SK-N-SH (cell line): ENCODE results near the gene IL22RA1. TPM values are rescaled to one million over a fixed set of nuclear protein-coding genes. Genes with fewer than 3 reads are reported as not detected.

ENCODE experiments used
- CTCF ChIA-PET: fragments of 300-600, 350-600 bp; formaldehyde crosslinking; extraction: SDS; loops from one replicate; lab custom pipeline; 2021; lab: Yijun Ruan, JAX
- POLR2A ChIA-PET: fragments of 350-600 bp; sonication (Branson Sonifier 250); formaldehyde crosslinking; extraction: SDS; loops from one replicate; lab custom pipeline; 2020; ENCODE audit warnings: antibody characterized with exemption, inconsistent platforms; lab: Yijun Ruan, JAX
- DNase-seq: peaks from one replicate; pipeline ENCODE4 v3.0.0; 2012
- H2AFZ ChIP-seq: fragments of 200-600 bp; sonication (generic); 2 replicates; pipeline ENCODE4 v1.8.1; 2016; ENCODE audit warnings: antibody characterized with exemption, mild to moderate bottlenecking, low read depth
- H3F3A ChIP-seq: fragments of 200-600 bp; sonication (generic); replicated peaks from 2 replicates; pipeline ENCODE3; 2016; ENCODE audit warnings: antibody characterized with exemption, mild to moderate bottlenecking; ENCODE audit not compliant: insufficient read depth
- H3K27ac ChIP-seq, 2 experiments: fragments of 200-500 bp in 1 of 2; fragments of 200-600 bp in 1 of 2; sonication (Bioruptor generic) in 1 of 2; sonication (generic), shearing (Covaris generic) in 1 of 2; 2 replicates each; pipeline versions ENCODE4 v1.5.1 to v1.6.1; 2014 to 2016; ENCODE audit warnings: low read depth in 2 of 2, inconsistent platforms in 1 of 2, low read length in 1 of 2, mild to moderate bottlenecking in 1 of 2, mixed read lengths in 1 of 2
- H3K27me3 ChIP-seq: fragments of 200-600 bp; sonication (generic), shearing (Covaris generic); 2 replicates; pipeline ENCODE4 v1.6.1; 2016; ENCODE audit warnings: mixed run types; ENCODE audit not compliant: insufficient read depth
- H3K36me3 ChIP-seq, 2 experiments: fragments of 200-500 bp in 1 of 2; fragments of 200-600 bp in 1 of 2; sonication (Bioruptor generic) in 1 of 2; sonication (generic) in 1 of 2; replicated peaks in 1 of 2; 2 replicates each; pipeline versions ENCODE3 to v1.5.1; 2014 to 2016; ENCODE audit warnings: low read length in 1 of 2, mild to moderate bottlenecking in 1 of 2; ENCODE audit not compliant: insufficient read depth in 2 of 2, control insufficient read depth in 1 of 2
- H3K4me1 ChIP-seq, 2 experiments: fragments of 200-500 bp in 1 of 2; fragments of 200-600 bp in 1 of 2; sonication (Bioruptor generic) in 1 of 2; sonication (generic), shearing (Covaris generic) in 1 of 2; 2 replicates each; pipeline versions ENCODE4 v1.5.1 to v1.6.1; 2014 to 2016; ENCODE audit warnings: low read depth in 1 of 2, low read length in 1 of 2, mixed run types in 1 of 2; ENCODE audit not compliant: insufficient read depth in 2 of 2, control insufficient read depth in 1 of 2
- H3K4me2 ChIP-seq: fragments of 200-600 bp; sonication (generic), shearing (Covaris generic); 2 replicates; pipeline ENCODE4 v1.6.1; 2017; ENCODE audit warnings: mixed run types
- H3K4me3 ChIP-seq, 2 experiments: fragments of 200-500 bp in 1 of 2; fragments of 200-600 bp in 1 of 2; sonication (Bioruptor generic) in 1 of 2; sonication (generic), shearing (Covaris generic) in 1 of 2; 2 replicates each; pipeline versions ENCODE4 v1.5.1 to v1.8.1; 2014 to 2016; ENCODE audit warnings: low read depth in 2 of 2, inconsistent platforms in 1 of 2, low read length in 1 of 2, mild to moderate bottlenecking in 1 of 2, mixed read lengths in 1 of 2, moderate library complexity in 1 of 2
- H3K79me2 ChIP-seq: fragments of 200-600 bp; sonication (generic); 2 replicates; pipeline ENCODE4 v1.8.1; 2017; ENCODE audit warnings: mild to moderate bottlenecking; ENCODE audit not compliant: insufficient read depth
- H3K9ac ChIP-seq: fragments of 200-600 bp; sonication (generic); 2 replicates; pipeline ENCODE4 v1.6.1; 2017; ENCODE audit warnings: mixed run types
- H3K9me2 ChIP-seq: fragments of 200-600 bp; sonication (generic); 2 replicates; pipeline ENCODE4 v1.6.1; 2017; ENCODE audit warnings: mixed run types
- H3K9me3 ChIP-seq: fragments of 200-600 bp; sonication (generic); 2 replicates; pipeline ENCODE4 v1.6.1; 2017; ENCODE audit warnings: mixed run types, mild to moderate bottlenecking, moderate library complexity
- H4K20me1 ChIP-seq: fragments of 200-600 bp; sonication (generic); 2 replicates; pipeline ENCODE4 v1.6.1; 2017; ENCODE audit warnings: mild to moderate bottlenecking, mixed run types; ENCODE audit not compliant: insufficient read depth
- CHD2 ChIP-seq: fragments of 150-350 bp; IDR thresholded peaks from 2 replicates; pipeline ENCODE4 v1.6.1; 2018; ENCODE audit warnings: low read length; ENCODE audit not compliant: partially characterized antibody
- EZH2phosphoT487 ChIP-seq: fragments of 200-600 bp; sonication (generic); IDR thresholded peaks from 2 replicates; pipeline ENCODE4 v1.6.1; 2017; ENCODE audit warnings: low read depth, mixed run types, mild to moderate bottlenecking, antibody characterized with exemption, moderate library complexity, borderline replicate concordance
- FOXJ3 ChIP-seq: sonication (generic); formaldehyde crosslinking; IDR thresholded peaks from 2 replicates; pipeline ENCODE4 v1.5.1; 2020; ENCODE audit warnings: mild to moderate bottlenecking, missing genetic modification reagents
- NRF1 ChIP-seq: IDR thresholded peaks from 2 replicates; pipeline ENCODE4 v1.6.1; 2012; ENCODE audit warnings: low read depth, mild to moderate bottlenecking, low read length
- POLR2AphosphoS5 ChIP-seq: IDR thresholded peaks from 2 replicates; pipeline ENCODE4 v1.6.1; 2012; ENCODE audit warnings: low read depth, low read length
- RFX5 ChIP-seq: IDR thresholded peaks from 2 replicates; pipeline ENCODE4 v1.6.1; 2012; ENCODE audit warnings: mild to moderate bottlenecking, improper control_type of control experiment, low read length
- RXRA ChIP-seq: IDR thresholded peaks from 2 replicates; pipeline ENCODE4 v1.4.0; 2012; ENCODE audit warnings: low read depth, mild to moderate bottlenecking, borderline replicate concordance
- TEAD4 ChIP-seq: IDR thresholded peaks from 2 replicates; pipeline ENCODE4 v1.4.0; 2012; ENCODE audit warnings: mild to moderate bottlenecking, borderline replicate concordance; ENCODE audit not compliant: insufficient read depth
- YY1 ChIP-seq: IDR thresholded peaks from 2 replicates; pipeline ENCODE4 v1.4.0; 2012; ENCODE audit warnings: low read depth, mild to moderate bottlenecking
- WGBS: methylation state at CpG from one replicate; pipeline ENCODE4 v1.1.6; 2017; ENCODE audit warnings: low lambda C conversion rate; 5-methylcytosine and 5-hydroxymethylcytosine counted together
- polyA plus RNA-seq, 3 experiments: library from polyadenylated mRNA; depleted of rRNA; stranded (reverse); fragments of >200 nt; gene quantifications; 2 replicates each; pipeline ENCODE4 v1.2.3, GENCODE V29; 2012
- TF ChIP-seq, protein P1 (sequence below): IDR thresholded peaks from 2 replicates; pipeline ENCODE4 v1.4.0; 2012; ENCODE audit warnings: low read depth
- TF ChIP-seq, protein P2 (sequence below): fragments of 150-350 bp; IDR thresholded peaks from 2 replicates; pipeline ENCODE4 v1.6.1; 2017; ENCODE audit warnings: antibody characterized with exemption, low read length, low read depth, borderline replicate concordance

Gene IL22RA1
- polyA plus RNA-seq, 1 of the 3 experiments (the other 2 are of a cell fraction) = 0.03 TPM

DNA sequence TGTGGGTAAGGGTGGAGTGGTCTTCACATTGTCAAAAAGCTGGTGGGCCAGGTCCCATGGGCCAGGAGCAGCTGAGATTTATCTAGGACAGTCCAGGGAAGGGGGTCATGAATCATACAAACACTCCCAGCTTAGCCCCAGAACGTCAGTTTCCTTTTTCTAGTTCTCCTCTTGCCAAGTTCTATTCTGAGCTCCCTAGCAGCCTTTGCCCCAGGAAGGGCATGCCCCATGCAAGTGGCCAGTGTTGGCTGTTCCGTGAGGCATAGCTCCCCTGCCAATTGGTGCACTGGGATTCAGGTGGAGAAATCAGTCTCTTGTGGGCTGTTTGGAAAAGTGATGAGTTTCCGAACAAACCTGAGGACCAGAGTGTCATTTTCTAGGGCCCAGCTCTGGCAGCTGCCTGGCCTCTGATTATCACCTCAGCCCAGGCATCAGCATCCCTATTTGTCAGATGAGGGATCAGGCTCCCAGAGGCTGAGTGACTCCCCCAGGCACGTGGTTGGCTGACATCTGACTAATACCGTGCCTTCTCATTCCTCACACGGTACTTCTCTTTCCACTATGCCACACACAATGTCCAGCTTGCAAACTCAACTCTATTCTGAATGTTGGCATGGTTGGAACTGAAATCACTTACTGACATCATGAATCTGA is 16.8 kb downstream of the IL22RA1 start:
- Histone ChIP-seq H3K9me3 (no peaks in the 10 kb centered on the region; the same call in 1 of the 2 replicates), H3K79me2 (no peaks in the 10 kb centered on the region), H3K27me3 (no peaks in the 10 kb centered on the region), H3K27ac (no peak overlapping the region), H3K9me2 (no peaks in the 10 kb centered on the region), H3F3A (no peaks in the 10 kb centered on the region), H3K36me3 (no peaks in the 10 kb centered on the region), H3K4me2 (no peak overlapping the region), H4K20me1 (no peaks in the 10 kb centered on the region), H2AFZ (no peak overlapping the region), H3K4me1 (no peaks in the 10 kb centered on the region), H3K9ac (no peak overlapping the region), H3K4me3 (no peak overlapping the region)
- ChIA-PET POLR2A (no interaction called here), CTCF (interaction anchor here (0.7 to 1.6 kb wide), 8 partner anchors 14 to 267 kb away, joined by 3 to 8 read pairs (median 4); partner anchors contain the start of gene MYOM3)
- 40% methylated on average over 6 of the region's 6 CpGs for WGBS
- TF ChIP-seq, protein P1, sequence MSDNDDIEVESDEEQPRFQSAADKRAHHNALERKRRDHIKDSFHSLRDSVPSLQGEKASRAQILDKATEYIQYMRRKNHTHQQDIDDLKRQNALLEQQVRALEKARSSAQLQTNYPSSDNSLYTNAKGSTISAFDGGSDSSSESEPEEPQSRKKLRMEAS = peak; percentile 43; the same call in 1 of the 2 replicates
- TF ChIP-seq CHD2 = no peak
- no peak for DNase-seq

DNA sequence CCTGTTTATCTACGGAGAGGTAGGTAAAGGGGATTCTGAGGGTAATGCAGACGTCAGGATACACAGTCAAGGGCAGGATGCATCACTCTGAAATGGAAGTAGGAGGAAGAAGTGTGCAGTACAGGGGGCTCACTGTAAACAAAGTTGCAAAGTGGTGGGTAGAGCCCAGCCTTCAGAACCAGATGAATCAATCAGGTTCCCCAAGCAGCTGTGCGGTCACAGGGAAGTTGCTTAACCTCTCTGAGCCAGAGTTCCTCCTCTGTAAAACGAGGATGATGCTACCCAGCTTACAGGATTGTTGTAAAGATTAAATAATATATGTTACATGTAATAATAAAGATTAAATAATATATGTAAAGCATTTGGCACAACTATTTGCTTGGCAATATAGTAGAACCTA is 17.5 kb downstream of the IL22RA1 start:
- ChIA-PET POLR2A (no interaction called here), CTCF (interaction anchor here (0.7 to 1.6 kb wide), 7 partner anchors 13 to 268 kb away, joined by 3 to 8 read pairs (median 4); partner anchors contain the start of gene MYOM3)
- Histone ChIP-seq H3K27me3 (no peaks in the 10 kb centered on the region), H3K4me2 (no peak overlapping the region), H3K4me1 (no peaks in the 10 kb centered on the region), H3K27ac (no peak overlapping the region), H3K4me3 (no peak overlapping the region), H3K36me3 (no peaks in the 10 kb centered on the region), H3K9me3 (no peaks in the 10 kb centered on the region; the same call in 1 of the 2 replicates), H2AFZ (no peak overlapping the region), H4K20me1 (no peaks in the 10 kb centered on the region), H3K9me2 (no peaks in the 10 kb centered on the region), H3F3A (no peaks in the 10 kb centered on the region), H3K9ac (no peak overlapping the region), H3K79me2 (no peaks in the 10 kb centered on the region)
- no peak for TF ChIP-seq POLR2AphosphoS5
- no peak for TF ChIP-seq NRF1
- TF ChIP-seq EZH2phosphoT487 = no peak
- TF ChIP-seq TEAD4 = no peak
- TF ChIP-seq RXRA = no peak
- TF ChIP-seq, protein P2, sequence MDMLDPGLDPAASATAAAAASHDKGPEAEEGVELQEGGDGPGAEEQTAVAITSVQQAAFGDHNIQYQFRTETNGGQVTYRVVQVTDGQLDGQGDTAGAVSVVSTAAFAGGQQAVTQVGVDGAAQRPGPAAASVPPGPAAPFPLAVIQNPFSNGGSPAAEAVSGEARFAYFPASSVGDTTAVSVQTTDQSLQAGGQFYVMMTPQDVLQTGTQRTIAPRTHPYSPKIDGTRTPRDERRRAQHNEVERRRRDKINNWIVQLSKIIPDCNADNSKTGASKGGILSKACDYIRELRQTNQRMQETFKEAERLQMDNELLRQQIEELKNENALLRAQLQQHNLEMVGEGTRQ = no peak
- TF ChIP-seq FOXJ3 = no peak
- TF ChIP-seq RFX5 = no peak
- TF ChIP-seq YY1 = no peak
- TF ChIP-seq CHD2 = no peak
- 57% methylated on average over 4 of the region's 4 CpGs for WGBS
- no peak for DNase-seq
